HepG2 (cell line): ENCODE results near the gene RAB3C. TPM values are rescaled to one million over a fixed set of nuclear protein-coding genes. Genes with fewer than 3 reads are reported as not detected.

ENCODE experiments used
- ATAC-seq: fragments of 200-7000 bp; cut with Tn5 transposase; 3 replicates; pipeline ENCODE4 v1.9.1; 2020; ENCODE audit warnings: mild to moderate bottlenecking, moderate library complexity
- Bru-seq: library from RNA; stranded (reverse); fragments of 400-500 nt; gene quantifications from one replicate; lab custom pipeline; 2021; lab: Mats Ljungman, UMichigan
- BruChase-seq, 2 experiments: library from RNA; stranded (reverse); fragments of 400-500 nt; gene quantifications; one replicate each; lab custom pipeline; 2021; lab: Mats Ljungman, UMichigan
- BruUV-seq: library from RNA; stranded (reverse); fragments of 400-500 nt; replicated peaks from 2 replicates; lab custom pipeline; 2021; lab: Mats Ljungman, UMichigan
- CTCF ChIA-PET: fragments of 300-600 bp; formaldehyde crosslinking; extraction: SDS; loops from one replicate; lab custom pipeline; 2021; ENCODE audit warnings: low total read pairs, inconsistent platforms, low intra/inter-chr PET ratio; lab: Yijun Ruan, JAX
- POLR2A ChIA-PET: fragments of 350-600 bp; sonication (Branson Sonifier 250); formaldehyde crosslinking; loops from one replicate; lab custom pipeline; 2020; ENCODE audit warnings: antibody characterized with exemption, inconsistent platforms; lab: Yijun Ruan, JAX
- DNase-seq: peaks from one replicate; pipeline ENCODE4 v3.0.0-alpha.2; 2015; ENCODE audit warnings: low spot score
- FAIRE-seq: peaks from 3 replicates; lab custom pipeline; 2011; peaks lifted over from hg19 to GRCh38; lab: Jason Lieb, UNC
- H2AFZ ChIP-seq: one replicate; pipeline ENCODE4 v1.6.1; 2011; ENCODE audit warnings: low read length, inconsistent platforms
- H3K27ac ChIP-seq: fragments of 300-600 bp; 3 replicates; pipeline ENCODE4 v1.8.0; 2011; ENCODE audit warnings: mixed run types, mild to moderate bottlenecking, mixed read lengths, low read length, inconsistent platforms; ENCODE audit not compliant: insufficient read depth; ENCODE audit errors: extremely low read length
- H3K27me3 ChIP-seq, 2 experiments: fragments of 200-600 bp in 1 of 2; 2 replicates in 1 of 2; 3 replicates in 1 of 2; pipeline versions ENCODE4 v1.6.0 to v1.8.0; 2011; ENCODE audit warnings: low read length in 2 of 2, mild to moderate bottlenecking in 2 of 2, moderate library complexity in 2 of 2, inconsistent platforms in 1 of 2; ENCODE audit not compliant: insufficient read depth in 2 of 2, control insufficient read depth in 1 of 2
- H3K36me3 ChIP-seq, 2 experiments: fragments of 200-600 bp in 1 of 2; replicated peaks in 1 of 2; 2 replicates in 1 of 2; 3 replicates in 1 of 2; pipeline versions ENCODE4 v1.5.1 to v1.8.0; 2011; ENCODE audit warnings: low read length in 2 of 2, inconsistent platforms in 1 of 2; ENCODE audit not compliant: insufficient read depth in 2 of 2, control insufficient read depth in 1 of 2
- H3K4me1 ChIP-seq: 2 replicates; pipeline ENCODE4 v1.5.1; 2012; ENCODE audit warnings: low read length, inconsistent platforms; ENCODE audit not compliant: insufficient read depth
- H3K4me2 ChIP-seq: 2 replicates; pipeline ENCODE4 v1.6.0; 2011; ENCODE audit warnings: low read depth, low read length, inconsistent platforms
- H3K4me3 ChIP-seq, 3 experiments: fragments of 200-600 bp in 1 of 3; sonication (generic), shearing (Covaris generic) in 1 of 3; replicated peaks in 1 of 3; 2 replicates each; pipeline ENCODE4 v1.5.1; 2011 to 2016; ENCODE audit warnings: low read length in 3 of 3, inconsistent platforms in 2 of 3, low read depth in 2 of 3, mild to moderate bottlenecking in 2 of 3, control low read depth in 1 of 3, mixed read lengths in 1 of 3; ENCODE audit not compliant: insufficient read depth in 1 of 3
- H3K79me2 ChIP-seq: one replicate; pipeline ENCODE4 v1.6.1; 2011; ENCODE audit warnings: low read length, inconsistent platforms; ENCODE audit not compliant: insufficient read depth
- H3K9ac ChIP-seq: 2 replicates; pipeline ENCODE4 v1.6.0; 2011; ENCODE audit warnings: mild to moderate bottlenecking, low read depth, low read length, inconsistent platforms; ENCODE audit not compliant: insufficient read depth
- H3K9me3 ChIP-seq: 2 replicates; pipeline ENCODE4 v1.5.1; 2012; ENCODE audit warnings: mild to moderate bottlenecking, low read length
- H4K20me1 ChIP-seq: 2 replicates; pipeline ENCODE4 v1.6.0; 2011; ENCODE audit warnings: inconsistent platforms, mild to moderate bottlenecking, low read length, moderate library complexity; ENCODE audit not compliant: insufficient read depth
- FOXK1 ChIP-seq: sonication (generic); formaldehyde crosslinking; IDR thresholded peaks from 2 replicates; pipeline ENCODE4 v1.4.0; 2020; ENCODE audit warnings: low read depth, missing genetic modification reagents, borderline replicate concordance
- HDAC1 ChIP-seq: sonication (generic); formaldehyde crosslinking; IDR thresholded peaks from 2 replicates; pipeline ENCODE4 v1.5.1; 2020; ENCODE audit warnings: mild to moderate bottlenecking, missing genetic modification reagents
- KLF6 ChIP-seq: IDR thresholded peaks from 2 replicates; pipeline ENCODE4 v1.8.0; 2016; ENCODE audit warnings: missing biosample characterization, missing genetic modification reagents
- MYNN ChIP-seq: sonication (generic); formaldehyde crosslinking; IDR thresholded peaks from 2 replicates; pipeline ENCODE4 v1.4.0; 2020; ENCODE audit warnings: mild to moderate bottlenecking, low read depth, missing genetic modification reagents
- RARG ChIP-seq: sonication (generic); formaldehyde crosslinking; IDR thresholded peaks from 2 replicates; pipeline ENCODE4 v1.4.0; 2020; ENCODE audit warnings: low read depth, mild to moderate bottlenecking, missing genetic modification reagents
- ZFYVE20 ChIP-seq: sonication (generic); formaldehyde crosslinking; IDR thresholded peaks from 2 replicates; pipeline ENCODE4 v1.8.0; 2023; ENCODE audit warnings: low read depth, mild to moderate bottlenecking, moderate library complexity, missing genetic modification reagents, borderline replicate concordance
- ZNF644 ChIP-seq: IDR thresholded peaks from 2 replicates; pipeline ENCODE4 v1.6.1; 2016; ENCODE audit warnings: low read depth
- WGBS: methylation state at CpG from one replicate; pipeline ENCODE4 v1.1.6; 2017; ENCODE audit warnings: low lambda C conversion rate; 5-methylcytosine and 5-hydroxymethylcytosine counted together
- in situ Hi-C: cut with HindIII; loops from 2 replicates; pipeline ENCODE4 v1.10.0; 2017; ENCODE audit warnings: low pct_unique_long_range_greater_than_20kb; ENCODE audit not compliant: extremely low pct_ligation_motif_present
- intact Hi-C: fragments of 100-400 bp; cut with micrococcal nuclease; formaldehyde crosslinking; loops from one replicate; pipeline ENCODE4 v1.10.0; 2022; ENCODE audit not compliant: unreplicated experiment
- long read RNA-seq, 2 experiments: library from RNA in 1 of 2; library from polyadenylated mRNA in 1 of 2; stranded (forward) in 1 of 2; unstranded in 1 of 2; transcript quantifications; one replicate each; pipeline ENCODE4 v2.0.0, GENCODE V29; 2019 to 2022
- polyA minus RNA-seq, 3 experiments: library from RNA; depleted of rRNA, polyadenylated mRNA; stranded (reverse); fragments of >200 nt; gene quantifications; 2 replicates each; pipeline ENCODE4 v1.2.3, GENCODE V29; 2011; ENCODE audit warnings: low replicate concordance in 1 of 3
- polyA plus RNA-seq, 8 experiments: library from polyadenylated mRNA; depleted of rRNA in 3 of 8; stranded (reverse) in 7 of 8; unstranded in 1 of 8; fragments of >200 nt; fragmentation: Illumina TruSeq in 4 of 8; extraction: Trizol in 4 of 8; gene quantifications; 2 replicates each; pipeline versions ENCODE4 v1.2.1 to v1.2.3, GENCODE V29; 2011 to 2016; ENCODE audit warnings: low read depth in 4 of 8, missing spikeins in 1 of 8, mixed read lengths in 1 of 8; ENCODE audit not compliant: insufficient read depth in 1 of 8
- total RNA-seq, 5 experiments: library from RNA; depleted of rRNA; stranded (reverse); fragments of >200 nt; fragmentation: Illumina TruSeq; extraction: Trizol; gene quantifications; 2 replicates each; pipeline ENCODE4 v1.2.3, GENCODE V29; 2016; ENCODE audit warnings: low read depth in 1 of 5
- TF ChIP-seq, protein P1 (sequence below): IDR thresholded peaks from 2 replicates; pipeline ENCODE4 v1.6.1; 2016; ENCODE audit warnings: missing biosample characterization, missing genetic modification reagents, low read depth
- TF ChIP-seq, protein P2 (sequence below): sonication (generic); formaldehyde crosslinking; IDR thresholded peaks from 2 replicates; pipeline ENCODE4 v1.9.0; 2022; ENCODE audit warnings: missing genetic modification reagents, mild to moderate bottlenecking, borderline replicate concordance
- TF ChIP-seq, protein P3 (sequence below): sonication (generic); formaldehyde crosslinking; IDR thresholded peaks from 2 replicates; pipeline ENCODE4 v1.4.0; 2020; ENCODE audit warnings: missing genetic modification reagents, borderline replicate concordance

The RAB3C gene, protein sequence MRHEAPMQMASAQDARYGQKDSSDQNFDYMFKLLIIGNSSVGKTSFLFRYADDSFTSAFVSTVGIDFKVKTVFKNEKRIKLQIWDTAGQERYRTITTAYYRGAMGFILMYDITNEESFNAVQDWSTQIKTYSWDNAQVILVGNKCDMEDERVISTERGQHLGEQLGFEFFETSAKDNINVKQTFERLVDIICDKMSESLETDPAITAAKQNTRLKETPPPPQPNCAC
- total RNA-seq (2016; rRNA removed; fragmentation: Illumina TruSeq; extraction: Trizol) (not detected in 2 replicates), polyA plus RNA-seq (2011; rRNA removed) (0.05 TPM in 1 of 2 replicates, not detected in the other), polyA minus RNA-seq (2011; rRNA and poly(A)+ RNA removed; ENCODE audit: low replicate concordance) (not detected in 2 replicates), Bru-seq, nascent RNA (percentile 0 among the genes with signal in this experiment), BruChase-seq, experiment 1, labeled RNA remaining after a 6-hour chase (percentile 1 among the genes with signal in this experiment), BruChase-seq, experiment 2, labeled RNA remaining after a 2-hour chase (percentile 2 among the genes with signal in this experiment)
- total RNA-seq (2016; cell fraction: cytosol; rRNA removed; fragmentation: Illumina TruSeq; extraction: Trizol; ENCODE audit: low read depth), result not detected in 2 replicates
- not detected in 2 replicates for total RNA-seq (2016; cell fraction: insoluble cytoplasmic fraction; rRNA removed; fragmentation: Illumina TruSeq; extraction: Trizol)
- total RNA-seq (2016; cell fraction: membrane; rRNA removed; fragmentation: Illumina TruSeq; extraction: Trizol), result not detected in 2 replicates
- not detected in 2 replicates for total RNA-seq (2016; cell fraction: nucleus; rRNA removed; fragmentation: Illumina TruSeq; extraction: Trizol)
- polyA plus RNA-seq (2011; cell fraction: cytosol; rRNA removed), result not detected in 2 replicates
- not detected in 2 replicates for polyA plus RNA-seq (2011; cell fraction: nucleus; rRNA removed)
- polyA plus RNA-seq (2012), result not detected in 2 replicates
- polyA plus RNA-seq (2016; cell fraction: cytosol; fragmentation: Illumina TruSeq; extraction: Trizol; ENCODE audit: low read depth), result not detected in 2 replicates
- polyA plus RNA-seq (2016; cell fraction: insoluble cytoplasmic fraction; fragmentation: Illumina TruSeq; extraction: Trizol; ENCODE audit: low read depth), result not detected in 2 replicates
- not detected in 2 replicates for polyA plus RNA-seq (2016; cell fraction: membrane; fragmentation: Illumina TruSeq; extraction: Trizol; ENCODE audit: low read depth)
- polyA plus RNA-seq (2016; cell fraction: nucleus; fragmentation: Illumina TruSeq; extraction: Trizol; ENCODE audit: insufficient read depth, low read depth), result not detected in 2 replicates
- not detected in 2 replicates for polyA minus RNA-seq (2011; cell fraction: cytosol; rRNA and poly(A)+ RNA removed)
- not detected in 2 replicates for polyA minus RNA-seq (2011; cell fraction: nucleus; rRNA and poly(A)+ RNA removed)
- long read RNA-seq, experiment 1, result 0 reads
- long read RNA-seq, experiment 2, result 0 reads

DNA sequence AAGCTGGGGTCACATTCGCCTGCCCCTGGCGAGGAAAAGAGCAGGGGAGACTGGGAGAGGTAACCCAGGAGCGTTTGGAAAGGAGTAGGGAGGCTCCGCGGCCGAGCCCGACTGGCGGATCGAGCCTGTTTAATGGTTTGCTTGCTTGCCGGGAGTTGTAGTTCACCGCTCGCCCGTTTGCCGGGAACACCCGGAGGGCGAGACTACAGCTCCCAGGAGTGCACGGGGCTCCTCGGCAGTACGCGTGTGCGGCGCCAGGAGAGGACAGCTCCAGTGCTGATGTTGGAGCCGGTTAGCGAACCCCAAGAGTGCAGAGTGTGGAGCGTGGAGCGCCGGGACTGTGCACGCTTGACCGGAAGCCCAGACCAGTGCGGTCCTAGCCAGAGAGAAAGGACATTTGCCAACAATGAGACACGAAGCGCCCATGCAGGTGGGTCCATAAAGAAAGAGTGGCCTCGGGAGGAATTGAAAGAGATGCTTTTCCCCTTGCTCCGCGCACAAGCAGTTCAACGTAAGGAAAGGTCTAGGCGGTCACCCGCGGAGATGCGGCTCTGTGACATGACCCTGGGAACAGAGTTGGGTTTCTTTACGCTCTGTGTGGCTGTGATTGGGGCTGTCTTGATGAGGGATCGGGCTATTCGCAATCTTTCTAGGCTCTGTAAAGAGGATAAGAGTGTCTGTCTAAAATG is at the start of gene RAB3C:
Gene RAB3C, plus strand, starts transcription at position 273 of the 689 bp plus-strand sequence. Its CDS starts 134 bp downstream, at position 407.
- WGBS, result 2% methylated on average over 27 of the region's 43 CpGs
- Histone ChIP-seq H3K9me3 (no peaks in the 10 kb centered on the region), H3K79me2 (no peaks in the 10 kb centered on the region), H3K4me1 (peaks cover 16% of the 10 kb centered on the region), H3K4me3 (peak within 1 kb of the TSS; percentile 43 to 68 (median 55)), H2AFZ (peak within 1 kb of the TSS; percentile 72), H4K20me1 (no peaks in the 10 kb centered on the region), H3K36me3 (no peaks in the 10 kb centered on the region), H3K9ac (0 out of 2 replicates have a peak within 1 kb of the TSS, but pooled peaks have one; percentile 0), H3K4me2 (peak within 1 kb of the TSS; percentile 93), H3K27ac (no peak within 1 kb of the TSS), H3K27me3 (peaks cover 2 to 4% of the 10 kb centered on the region in 2 experiments; a peak in 4 of 5 replicates)
- POLR2A ChIA-PET, result no interaction called here
- peak; percentile 71 for FAIRE-seq
- CTCF ChIA-PET, result no interaction called here
- peak; percentile 100 for ATAC-seq
- peak; percentile 78 for DNase-seq
- intact Hi-C loops (no loop called here), in situ Hi-C loops (no loop called here)
- no TSS peak for BruUV-seq
- TF ChIP-seq ZNF644 (CRISPR knock-in tag) (peak; percentile 46; the same call in 1 of the 2 replicates), HDAC1 (peak; percentile 42; the same call in 1 of the 2 replicates), KLF6 (CRISPR knock-in tag) (peak; percentile 72; the same call in 1 of the 2 replicates), MYNN (CRISPR knock-in tag) (0 out of 2 replicates have a peak, but pooled peaks have one; percentile 54), RARG (CRISPR knock-in tag) (no peak), FOXK1 (CRISPR knock-in tag) (peak; percentile 70; the same call in 1 of the 2 replicates), ZFYVE20 (CRISPR knock-in tag) (0 out of 2 replicates have a peak, but pooled peaks have one; percentile 34)
- TF ChIP-seq, protein P1, sequence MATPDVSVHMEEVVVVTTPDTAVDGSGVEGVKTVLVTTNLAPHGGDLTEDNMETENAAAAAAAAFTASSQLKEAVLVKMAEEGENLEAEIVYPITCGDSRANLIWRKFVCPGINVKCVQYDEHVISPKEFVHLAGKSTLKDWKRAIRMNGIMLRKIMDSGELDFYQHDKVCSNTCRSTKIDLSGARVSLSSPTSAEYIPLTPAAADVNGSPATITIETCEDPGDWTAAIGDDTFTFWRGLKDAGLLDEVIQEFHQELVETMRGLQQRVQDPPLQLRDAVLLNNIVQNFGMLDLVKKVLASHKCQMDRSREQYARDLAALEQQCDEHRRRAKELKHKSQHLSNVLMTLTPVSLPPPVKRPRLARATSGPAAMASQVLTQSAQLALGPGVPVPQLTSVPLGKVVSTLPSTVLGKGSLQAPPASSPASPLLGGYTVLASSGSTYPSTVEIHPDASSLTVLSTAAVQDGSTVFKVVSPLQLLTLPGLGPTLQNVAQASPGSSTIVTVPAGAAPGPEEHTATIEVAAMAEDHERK (CRISPR knock-in tag), result peak; percentile 44; the same call in 1 of the 2 replicates
- TF ChIP-seq, protein P2, sequence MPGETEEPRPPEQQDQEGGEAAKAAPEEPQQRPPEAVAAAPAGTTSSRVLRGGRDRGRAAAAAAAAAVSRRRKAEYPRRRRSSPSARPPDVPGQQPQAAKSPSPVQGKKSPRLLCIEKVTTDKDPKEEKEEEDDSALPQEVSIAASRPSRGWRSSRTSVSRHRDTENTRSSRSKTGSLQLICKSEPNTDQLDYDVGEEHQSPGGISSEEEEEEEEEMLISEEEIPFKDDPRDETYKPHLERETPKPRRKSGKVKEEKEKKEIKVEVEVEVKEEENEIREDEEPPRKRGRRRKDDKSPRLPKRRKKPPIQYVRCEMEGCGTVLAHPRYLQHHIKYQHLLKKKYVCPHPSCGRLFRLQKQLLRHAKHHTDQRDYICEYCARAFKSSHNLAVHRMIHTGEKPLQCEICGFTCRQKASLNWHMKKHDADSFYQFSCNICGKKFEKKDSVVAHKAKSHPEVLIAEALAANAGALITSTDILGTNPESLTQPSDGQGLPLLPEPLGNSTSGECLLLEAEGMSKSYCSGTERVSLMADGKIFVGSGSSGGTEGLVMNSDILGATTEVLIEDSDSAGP (CRISPR knock-in tag), result peak; percentile 77; the same call in 1 of the 2 replicates
- TF ChIP-seq, protein P3, sequence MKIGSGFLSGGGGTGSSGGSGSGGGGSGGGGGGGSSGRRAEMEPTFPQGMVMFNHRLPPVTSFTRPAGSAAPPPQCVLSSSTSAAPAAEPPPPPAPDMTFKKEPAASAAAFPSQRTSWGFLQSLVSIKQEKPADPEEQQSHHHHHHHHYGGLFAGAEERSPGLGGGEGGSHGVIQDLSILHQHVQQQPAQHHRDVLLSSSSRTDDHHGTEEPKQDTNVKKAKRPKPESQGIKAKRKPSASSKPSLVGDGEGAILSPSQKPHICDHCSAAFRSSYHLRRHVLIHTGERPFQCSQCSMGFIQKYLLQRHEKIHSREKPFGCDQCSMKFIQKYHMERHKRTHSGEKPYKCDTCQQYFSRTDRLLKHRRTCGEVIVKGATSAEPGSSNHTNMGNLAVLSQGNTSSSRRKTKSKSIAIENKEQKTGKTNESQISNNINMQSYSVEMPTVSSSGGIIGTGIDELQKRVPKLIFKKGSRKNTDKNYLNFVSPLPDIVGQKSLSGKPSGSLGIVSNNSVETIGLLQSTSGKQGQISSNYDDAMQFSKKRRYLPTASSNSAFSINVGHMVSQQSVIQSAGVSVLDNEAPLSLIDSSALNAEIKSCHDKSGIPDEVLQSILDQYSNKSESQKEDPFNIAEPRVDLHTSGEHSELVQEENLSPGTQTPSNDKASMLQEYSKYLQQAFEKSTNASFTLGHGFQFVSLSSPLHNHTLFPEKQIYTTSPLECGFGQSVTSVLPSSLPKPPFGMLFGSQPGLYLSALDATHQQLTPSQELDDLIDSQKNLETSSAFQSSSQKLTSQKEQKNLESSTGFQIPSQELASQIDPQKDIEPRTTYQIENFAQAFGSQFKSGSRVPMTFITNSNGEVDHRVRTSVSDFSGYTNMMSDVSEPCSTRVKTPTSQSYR (CRISPR knock-in tag), result 0 out of 2 replicates have a peak, but pooled peaks have one; percentile 39
